ENCODE results near the gene WDFY1.
A peak's percentile ranks its signal among the peaks of the same experiment; 100 is the strongest.
"Not testable (repeated sequence)": the region's sequence is repeated elsewhere in the genome, so short reads cannot be mapped to it uniquely, and the experiment has no call there.

Gene WDFY1

GRCh38 chr2:223956300-223956699, 11.2 kb upstream of the WDFY1 start:
- no peak for DNase-seq

GRCh38 chr2:223954401-223954800, 9.3 kb upstream of the WDFY1 start:
- no peak for DNase-seq

DNA sequence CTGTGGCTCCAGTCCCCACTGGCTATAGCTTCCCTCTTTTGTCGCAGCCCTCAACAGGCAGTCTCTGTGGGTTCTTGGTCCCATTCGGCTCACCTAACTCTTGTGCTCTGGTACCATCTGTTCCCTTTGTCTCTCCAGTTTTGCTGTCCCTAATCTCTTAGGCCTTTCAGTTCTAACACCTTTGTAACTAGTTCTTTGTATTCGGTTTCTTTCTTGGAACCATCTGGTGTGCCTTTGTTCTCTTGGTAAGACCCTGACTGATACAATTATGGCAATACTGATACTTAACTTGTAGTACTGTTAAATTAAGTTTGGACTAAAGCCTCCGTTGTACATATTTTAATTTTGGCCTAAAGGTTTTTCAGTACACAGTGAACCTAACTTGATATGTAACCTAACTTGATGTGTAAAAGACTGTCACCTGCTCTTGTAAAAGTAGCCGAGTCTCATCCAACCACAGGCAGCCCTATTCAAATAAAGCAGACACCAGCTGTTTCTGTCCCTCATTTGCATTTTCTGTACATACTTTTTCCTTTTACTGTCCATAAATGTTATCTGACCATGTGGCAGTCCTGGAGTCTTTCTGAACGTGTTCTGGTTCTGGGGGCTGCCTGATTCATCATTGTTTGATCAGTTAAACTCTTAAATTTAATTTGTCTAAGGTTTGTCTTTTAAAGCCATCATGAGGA, 7.3 kb upstream of the WDFY1 start:
- no peak for DNase-seq

- no peak for DNase-seq
Measured at GRCh38 chr2:223950448-223951347, 5.6 kb upstream of the WDFY1 start.

- DNase-seq: no peak
Measured at GRCh38 chr2:223949241-223949840, 4.2 kb upstream of the WDFY1 start.

GRCh38 chr2:223947711-223948205, 2.6 kb upstream of the WDFY1 start:
- no peak for DNase-seq

- DNase-seq: no peak
Measured at GRCh38 chr2:223945755-223946154, 620 bp upstream of the WDFY1 start.

DNA sequence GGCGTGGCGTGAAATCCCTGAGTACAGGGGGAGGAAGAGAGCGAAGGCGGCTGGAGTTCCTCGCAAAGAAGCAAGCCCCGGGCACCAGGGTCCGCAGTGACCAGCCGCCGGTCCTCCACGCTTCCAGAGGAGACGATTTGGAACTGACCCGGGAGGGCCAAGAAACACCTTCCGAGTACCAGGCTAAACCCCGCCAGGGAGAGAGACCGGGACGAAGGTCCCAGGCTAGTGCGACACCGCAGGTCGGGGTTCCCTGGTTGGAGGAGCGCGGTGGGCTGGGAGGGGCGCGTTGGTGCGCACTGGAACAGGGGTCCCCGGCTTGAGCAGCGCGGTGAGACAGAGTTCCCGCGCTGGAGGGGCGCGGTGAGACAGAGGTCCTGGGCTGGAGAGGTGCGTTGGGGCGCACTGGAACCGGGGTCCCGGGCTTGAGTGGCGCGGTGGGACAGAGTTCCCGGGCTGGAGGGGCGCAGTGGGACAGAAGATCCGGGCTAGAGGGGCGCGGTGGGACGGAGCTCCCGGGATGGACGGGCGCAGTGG, 901 bp downstream of the WDFY1 start:
- no peak for DNase-seq

DNA sequence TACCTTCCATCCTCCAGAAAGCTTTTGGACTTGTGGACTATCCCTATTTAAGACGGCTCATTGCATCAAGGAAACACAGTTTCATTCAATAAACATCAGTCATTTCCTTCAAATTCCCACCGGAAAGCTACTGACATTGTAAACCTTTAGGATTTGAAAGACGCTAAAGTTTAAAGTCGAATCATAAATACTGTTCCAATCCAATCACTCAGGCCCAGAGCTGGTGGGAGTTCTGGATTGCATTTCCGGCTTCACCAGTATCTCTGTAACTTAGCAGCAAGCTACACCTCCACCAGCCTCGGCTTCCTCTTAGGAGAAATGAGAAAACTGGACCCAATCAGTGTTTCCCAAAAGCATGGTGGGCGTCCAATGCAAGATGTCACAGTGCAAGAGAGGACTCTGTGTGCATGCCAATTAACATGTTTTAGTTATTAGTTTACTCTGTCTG, 1.6 kb downstream of the WDFY1 start:
- DNase-seq: no peak

- DNase-seq: no peak
Measured at GRCh38 chr2:223943135-223943534, 2.0 kb downstream of the WDFY1 start.

- peak; percentile 34 for DNase-seq
Measured at GRCh38 chr2:223941579-223942277, 3.4 kb downstream of the WDFY1 start.

DNA sequence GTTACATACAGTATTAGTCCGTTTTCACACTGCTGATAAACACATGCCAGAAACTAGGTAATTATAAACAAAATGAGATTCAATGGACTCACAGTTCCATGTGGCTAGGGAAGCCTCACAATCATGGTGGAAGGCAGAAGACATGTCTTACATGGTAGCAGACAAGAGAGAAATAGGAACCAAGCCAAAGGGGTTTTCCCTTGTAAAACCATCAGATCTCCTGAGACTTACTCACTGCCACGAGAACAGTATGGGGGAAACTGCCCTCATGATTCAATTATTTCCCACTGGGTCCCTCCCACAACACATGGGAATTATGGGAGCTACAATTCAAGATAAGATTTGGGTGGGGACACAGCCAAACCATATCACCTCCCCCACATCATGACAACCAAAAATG, 5.7 kb downstream of the WDFY1 start:
- DNase-seq: not testable (repeated sequence)

DNA sequence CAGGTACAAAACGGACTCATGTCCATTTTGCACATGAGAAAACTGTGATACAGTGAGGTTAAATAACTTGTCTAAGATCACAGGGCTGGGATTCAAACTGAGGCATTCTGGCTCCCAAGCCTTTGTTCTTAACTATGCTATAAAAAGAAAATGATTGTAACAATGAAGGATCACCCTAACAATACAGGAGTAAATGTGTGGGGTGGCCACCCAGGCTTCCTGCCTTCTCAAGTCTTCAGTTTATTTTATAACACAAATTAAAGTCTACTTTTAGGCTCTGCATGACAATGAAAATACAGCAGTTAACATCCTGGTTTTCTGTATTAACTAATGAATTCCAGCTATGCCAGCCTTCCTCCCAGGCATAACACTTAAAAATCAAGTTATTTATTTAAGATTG, 7.6 kb downstream of the WDFY1 start:
- DNase-seq: no peak

DNA sequence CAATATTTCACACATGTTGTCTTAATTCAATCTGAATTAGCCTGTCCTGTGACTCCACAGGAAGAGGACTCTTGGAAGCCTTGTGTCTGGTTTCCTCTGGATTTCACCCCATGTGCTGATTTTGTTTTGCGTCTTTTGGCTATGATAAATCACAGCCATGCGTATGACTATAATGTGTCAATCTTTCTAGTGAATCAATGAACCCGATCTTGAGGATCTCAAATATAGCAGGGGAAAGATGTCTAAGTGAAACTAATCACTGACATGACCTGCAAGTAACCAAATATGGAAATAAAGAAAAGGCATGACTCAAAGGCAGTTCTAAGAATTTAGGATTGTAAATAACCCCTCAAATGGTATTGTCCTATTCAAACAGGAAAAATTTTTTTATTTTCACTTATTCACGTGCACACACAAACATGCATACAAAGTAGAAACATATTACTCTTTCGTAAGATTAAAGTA, 8.2 kb downstream of the WDFY1 start:
- no peak for DNase-seq

- DNase-seq: no peak
Measured at GRCh38 chr2:223935459-223936125, 9.5 kb downstream of the WDFY1 start.

- DNase-seq: no peak
Measured at GRCh38 chr2:223934870-223935269, 10.3 kb downstream of the WDFY1 start.

- no peak for DNase-seq
Measured at GRCh38 chr2:223932816-223933800, 12.0 kb downstream of the WDFY1 start.

- DNase-seq: no peak
Measured at GRCh38 chr2:223930103-223930976, 14.8 kb downstream of the WDFY1 start.

- peak; percentile 75 for DNase-seq
Measured at GRCh38 chr2:223929571-223930102, 15.5 kb downstream of the WDFY1 start.

All from central memory CD4-positive, alpha-beta T cell (primary cell).